Activated CD4-positive, alpha-beta T cell treated with anti-CD3 and anti-CD28 coated beads, Interleukin-2, amount 10 ng/mL, durations not matched to agents 7 days and 5 days (primary cell): ENCODE data around the gene C2orf72. TPM values are rescaled to one million over a fixed set of nuclear protein-coding genes. Genes with fewer than 3 reads are reported as not detected.
"Not testable (repeated sequence)": the region's sequence is repeated elsewhere in the genome, so short reads cannot be mapped to it uniquely, and the experiment has no call there.

Experiments used
- CTCF ChIA-PET: fragments of 350-600 bp; sonication (Branson Sonifier 250); formaldehyde crosslinking; loops from one replicate; lab custom pipeline; 2021; ENCODE audit warnings: antibody characterized with exemption; lab: Charles Lee
- POLR2A ChIA-PET: fragments of 350-600 bp; sonication (Branson Sonifier 250); formaldehyde crosslinking; loops from one replicate; lab custom pipeline; 2021; ENCODE audit warnings: antibody characterized with exemption; lab: Charles Lee
- DNase-seq: peaks from one replicate; pipeline ENCODE4 v3.0.0-alpha.2; 2020
- H3K27ac Mint-ChIP-seq: one replicate; pipeline ENCODE4 v1.8.0; 2021; ENCODE audit warnings: mild to moderate bottlenecking, moderate library complexity, mixed read lengths
- H3K27me3 Mint-ChIP-seq: one replicate; pipeline ENCODE4 v1.8.0; 2021; ENCODE audit warnings: mixed read lengths
- H3K36me3 Mint-ChIP-seq: one replicate; pipeline ENCODE4 v1.8.0; 2021; ENCODE audit warnings: low read depth, mixed read lengths
- H3K4me1 Mint-ChIP-seq: one replicate; pipeline ENCODE4 v1.8.0; 2021; ENCODE audit warnings: mixed read lengths
- H3K4me3 Mint-ChIP-seq: one replicate; pipeline ENCODE4 v1.8.0; 2021; ENCODE audit warnings: mild to moderate bottlenecking, moderate library complexity, mixed read lengths
- H3K9me3 Mint-ChIP-seq: one replicate; pipeline ENCODE4 v1.8.0; 2021; ENCODE audit warnings: mixed read lengths
- total RNA-seq, 2 experiments: library from RNA; stranded (reverse); gene quantifications; one replicate each; pipeline ENCODE4 v1.2.3, GENCODE V29; 2021

Gene C2orf72
- total RNA-seq, 2 experiments from 2014 or later: 0.15 TPM; not detected in 1

- Mint-ChIP-seq H3K4me3 (no peak overlapping the region), H3K36me3 (peaks cover 35% of the 10 kb centered on the region), H3K9me3 (no peaks in the 10 kb centered on the region), H3K27me3 (no peaks in the 10 kb centered on the region), H3K27ac (no peak overlapping the region), H3K4me1 (peaks cover 11% of the 10 kb centered on the region)
- DNase-seq: no peak
- ChIA-PET CTCF (interaction anchor here (0.8 to 1.2 kb wide), 2 partner anchors 8 to 13 kb away, joined by 3 read pairs; no protein-coding TSS in a partner anchor), POLR2A (no interaction called here)
Observed at GRCh38 chr2:231065966-231066365, 28.6 kb downstream of the C2orf72 start.

- H3K4me3 Mint-ChIP-seq, POLR2A ChIA-PET, H3K4me1 Mint-ChIP-seq, DNase-seq, H3K9me3 Mint-ChIP-seq, H3K27me3 Mint-ChIP-seq, H3K27ac Mint-ChIP-seq: not testable (repeated sequence)
- CTCF ChIA-PET: interaction anchor here (1.0 to 1.2 kb wide), 3 partner anchors 11 to 19 kb away, joined by 3 to 4 read pairs (median 3); partner anchors contain the start of gene PSMD1
- H3K36me3 Mint-ChIP-seq: peaks cover 38% of the 10 kb centered on the region
Observed at GRCh38 chr2:231067531-231067930, 30.2 kb downstream of the C2orf72 start.

- Mint-ChIP-seq H3K4me3 (no peak overlapping the region), H3K27ac (no peak overlapping the region), H3K36me3 (peaks cover 30% of the 10 kb centered on the region), H3K9me3 (no peaks in the 10 kb centered on the region), H3K4me1 (peaks cover 10% of the 10 kb centered on the region), H3K27me3 (no peaks in the 10 kb centered on the region)
- CTCF ChIA-PET: interaction anchor here (0.8 to 1.8 kb wide), 4 partner anchors 10 to 17 kb away, joined by 3 to 10 read pairs (median 4); partner anchors contain the start of gene PSMD1
- POLR2A ChIA-PET: no interaction called here
- DNase-seq: no peak
Observed at GRCh38 chr2:231068525-231069222, 31.4 kb downstream of the C2orf72 start.

GRCh38 chr2:231069379-231070054, 32.2 kb downstream of the C2orf72 start:
- peaks cover 30% of the 10 kb centered on the region for H3K36me3 Mint-ChIP-seq
- H3K9me3 Mint-ChIP-seq: no peaks in the 10 kb centered on the region
- H3K27me3 Mint-ChIP-seq: no peaks in the 10 kb centered on the region
- ChIA-PET CTCF (interaction anchor here (0.7 to 1.8 kb wide), 4 partner anchors 10 to 17 kb away, joined by 3 to 10 read pairs (median 3); partner anchors contain the start of gene PSMD1), POLR2A (no interaction called here)
- H3K4me1 Mint-ChIP-seq: peaks cover 10% of the 10 kb centered on the region
- no peak for DNase-seq
- H3K4me3 Mint-ChIP-seq: no peak overlapping the region
- no peak overlapping the region for H3K27ac Mint-ChIP-seq

GRCh38 chr2:231084565-231084964, 47.2 kb downstream of the C2orf72 start:
- no peak overlapping the region for H3K27ac Mint-ChIP-seq
- H3K9me3 Mint-ChIP-seq: no peaks in the 10 kb centered on the region
- no peak for DNase-seq
- H3K27me3 Mint-ChIP-seq: no peaks in the 10 kb centered on the region
- ChIA-PET CTCF (interaction anchor here (0.6 to 1.2 kb wide), 3 partner anchors 8 to 398 kb away, joined by 3 to 4 read pairs (median 3); no protein-coding TSS in a partner anchor), POLR2A (no interaction called here)
- H3K4me1 Mint-ChIP-seq: peaks cover 5% of the 10 kb centered on the region
- peaks cover 52% of the 10 kb centered on the region for H3K36me3 Mint-ChIP-seq
- H3K4me3 Mint-ChIP-seq: no peak overlapping the region

- H3K4me3 Mint-ChIP-seq: no peak overlapping the region
Observed at GRCh38 chr2:231088754-231089153, 51.4 kb downstream of the C2orf72 start.

GRCh38 chr2:231093933-231094332, 56.6 kb downstream of the C2orf72 start:
- ChIA-PET CTCF (no interaction called here), POLR2A (no interaction called here)

More at GRCh38 chr2:231088754-231089153, 51.4 kb downstream of the C2orf72 start:
- Mint-ChIP-seq H3K36me3 (peaks cover 45% of the 10 kb centered on the region), H3K9me3 (no peaks in the 10 kb centered on the region), H3K4me1 (peaks cover 5% of the 10 kb centered on the region), H3K27me3 (no peaks in the 10 kb centered on the region), H3K27ac (no peak overlapping the region)
- no peak for DNase-seq
- CTCF ChIA-PET: interaction anchor here (0.8 to 2.0 kb wide), 3 partner anchors 11 to 166 kb away, joined by 3 to 7 read pairs (median 3); no protein-coding TSS in a partner anchor
- POLR2A ChIA-PET: no interaction called here

GRCh38 chr2:231094736-231095346, 57.5 kb downstream of the C2orf72 start:
- Mint-ChIP-seq H3K9me3 (peaks cover 17% of the 10 kb centered on the region), H3K27me3 (no peaks in the 10 kb centered on the region), H3K36me3 (peaks cover 67% of the 10 kb centered on the region), H3K4me1 (no peaks in the 10 kb centered on the region), H3K4me3 (no peak overlapping the region), H3K27ac (no peak overlapping the region)
- CTCF ChIA-PET: interaction anchor here (0.9 kb wide), 1 partner anchor 11 kb away, joined by 4 read pairs; no protein-coding TSS in a partner anchor
- POLR2A ChIA-PET: no interaction called here
- DNase-seq: no peak

More at GRCh38 chr2:231093933-231094332, 56.6 kb downstream of the C2orf72 start:
- Mint-ChIP-seq H3K36me3 (peaks cover 62% of the 10 kb centered on the region), H3K9me3 (peaks cover 9% of the 10 kb centered on the region), H3K27ac (no peak overlapping the region), H3K27me3 (no peaks in the 10 kb centered on the region), H3K4me1 (peaks cover under 1% of the 10 kb centered on the region), H3K4me3 (no peak overlapping the region)
- DNase-seq: no peak

Other genes with a start within 250 kb of the C2orf72 start
- 10 to 100 TPM; 29.4 to 30.4 TPM for gene ITM2C, start 172.6 kb upstream of the C2orf72 start, total RNA-seq
- gene GPR55, start 112.3 kb upstream of the C2orf72 start, total RNA-seq: 1 to 10 TPM; 9.2 to 9.4 TPM
- gene SPATA3, start 41.4 kb upstream of the C2orf72 start, total RNA-seq: under 1 TPM in 1 of 2 experiments, not detected in 1; 0.71 TPM
- 100 to 1,000 TPM in 1 of 2 experiments, 10 to 100 TPM in 1; 80.5 to 101 TPM for gene PSMD1, start 19.3 kb downstream of the C2orf72 start, total RNA-seq
- 1 to 10 TPM; 2.1 to 2.2 TPM for gene HTR2B, start 87.5 kb downstream of the C2orf72 start, total RNA-seq
- gene ARMC9, start 161.1 kb downstream of the C2orf72 start, total RNA-seq: under 1 TPM; 0.45 to 0.58 TPM